HCT116 (cell line): Measurements from ENCODE around the gene DPP6. TPM values are rescaled to one million over a fixed set of nuclear protein-coding genes. Genes with fewer than 3 reads are reported as not detected.

Experiments used
- ATAC-seq: fragments of 200-7000 bp; cut with Tn5 transposase; 2 replicates; pipeline ENCODE4 v1.9.1; 2020; ENCODE audit warnings: mild to moderate bottlenecking, moderate library complexity
- BruUV-seq: library from RNA; stranded (reverse); fragments of 400-500 nt; replicated peaks from 2 replicates; lab custom pipeline; 2021; lab: Mats Ljungman, UMichigan
- CTCF ChIA-PET: fragments of 300-600 bp; sonication (Branson Sonifier 250); formaldehyde crosslinking; loops from one replicate; lab custom pipeline; 2021; ENCODE audit warnings: antibody characterized with exemption; lab: Charles Lee
- POLR2A ChIA-PET: fragments of 300-600, 350-600 bp; sonication (Branson Sonifier 250); formaldehyde crosslinking; loops from one replicate; lab custom pipeline; 2021; ENCODE audit warnings: antibody characterized with exemption; lab: Charles Lee
- RAD21 ChIA-PET, 2 experiments: fragments of 300-600 bp; sonication (Branson Sonifier 250); formaldehyde crosslinking; loops; one replicate each; lab custom pipeline; 2023; ENCODE audit warnings: low total read pairs in 2 of 2; ENCODE audit not compliant: uncharacterized antibody in 2 of 2, unreplicated experiment in 2 of 2, low non-redundant PET in 1 of 2; lab: Charles Lee
- DNase-seq: peaks from one replicate; pipeline ENCODE4 v3.0.0-alpha.2; 2010; ENCODE audit warnings: low read depth, low spot score
- H2AFZ ChIP-seq: fragments of 200-600 bp; shearing (Covaris generic), sonication (generic); 2 replicates; pipeline ENCODE4 v1.6.1; 2017; ENCODE audit warnings: low read depth, mixed run types, mixed read lengths, antibody characterized with exemption, low read length; ENCODE audit not compliant: poor library complexity, severe bottlenecking
- H3K27ac ChIP-seq: 2 replicates; pipeline ENCODE4 v1.5.1; 2012; ENCODE audit warnings: low read depth, low read length
- H3K27me3 ChIP-seq: fragments of 200-600 bp; sonication (generic); 2 replicates; pipeline ENCODE4 v1.6.1; 2016; ENCODE audit warnings: mixed run types, low read length, mixed read lengths; ENCODE audit not compliant: insufficient read depth
- H3K36me3 ChIP-seq, 2 experiments: fragments of 200-500 bp in 1 of 2; fragments of 200-600 bp in 1 of 2; sonication (Bioruptor generic) in 1 of 2; sonication (generic) in 1 of 2; 2 replicates each; pipeline versions ENCODE4 v1.5.1 to v1.6.1; 2014 to 2016; ENCODE audit warnings: low read length in 2 of 2, inconsistent platforms in 1 of 2, mixed read lengths in 1 of 2, mixed run types in 1 of 2; ENCODE audit not compliant: insufficient read depth in 2 of 2, control insufficient read depth in 1 of 2
- H3K4me1 ChIP-seq, 2 experiments: fragments of 200-600 bp in 1 of 2; sonication (generic) in 1 of 2; 2 replicates each; pipeline versions ENCODE4 v1.5.1 to v1.6.1; 2012 to 2017; ENCODE audit warnings: low read length in 2 of 2, inconsistent platforms in 1 of 2, mild to moderate bottlenecking in 1 of 2, mixed read lengths in 1 of 2, mixed run types in 1 of 2, moderate library complexity in 1 of 2; ENCODE audit not compliant: insufficient read depth in 2 of 2, control insufficient read depth in 1 of 2
- H3K4me2 ChIP-seq: fragments of 200-600 bp; sonication (generic); 2 replicates; pipeline ENCODE4 v1.6.1; 2017; ENCODE audit warnings: mixed run types, low read length, mixed read lengths
- H3K4me3 ChIP-seq, 2 experiments: fragments of 200-600 bp in 1 of 2; sonication (generic) in 1 of 2; replicated peaks in 1 of 2; 2 replicates each; pipeline ENCODE4 v1.5.1; 2011 to 2016; ENCODE audit warnings: low read length in 2 of 2, control low read depth in 1 of 2, low read depth in 1 of 2, mild to moderate bottlenecking in 1 of 2, mixed read lengths in 1 of 2, mixed run types in 1 of 2
- H3K79me2 ChIP-seq: fragments of 200-600 bp; sonication (generic); 2 replicates; pipeline ENCODE4 v1.6.1; 2017; ENCODE audit warnings: mild to moderate bottlenecking, mixed run types, low read length, moderate library complexity, mixed read lengths; ENCODE audit not compliant: insufficient read depth
- H3K9ac ChIP-seq: fragments of 200-600 bp; sonication (generic); 2 replicates; pipeline ENCODE4 v1.6.1; 2016; ENCODE audit warnings: low read length, mixed read lengths
- H3K9me2 ChIP-seq: fragments of 200-600 bp; sonication (generic), shearing (Covaris generic); 2 replicates; pipeline ENCODE4 v1.6.1; 2017; ENCODE audit warnings: mixed run types, mild to moderate bottlenecking, moderate library complexity; ENCODE audit not compliant: insufficient read depth
- H3K9me3 ChIP-seq, 2 experiments: fragments of 200-500 bp in 1 of 2; fragments of 200-600 bp in 1 of 2; sonication (Bioruptor generic) in 1 of 2; sonication (generic) in 1 of 2; 2 replicates each; pipeline ENCODE4 v1.6.1; 2014 to 2017; ENCODE audit warnings: low read length in 2 of 2, mixed read lengths in 2 of 2, inconsistent platforms in 1 of 2, low read depth in 1 of 2, mild to moderate bottlenecking in 1 of 2, mixed run types in 1 of 2, moderate library complexity in 1 of 2; ENCODE audit not compliant: control insufficient read depth in 1 of 2, insufficient read depth in 1 of 2
- H4K20me1 ChIP-seq: fragments of 200-600 bp; sonication (generic), shearing (Covaris generic); 2 replicates; pipeline ENCODE4 v1.6.1; 2017; ENCODE audit warnings: mixed run types, mild to moderate bottlenecking, moderate library complexity; ENCODE audit not compliant: insufficient read depth
- ATF3 ChIP-seq: IDR thresholded peaks from 2 replicates; pipeline ENCODE4 v1.6.1; 2012
- CBX3 ChIP-seq: IDR thresholded peaks from 2 replicates; pipeline ENCODE4 v1.6.1; 2012; ENCODE audit warnings: low read depth
- CEBPB ChIP-seq: IDR thresholded peaks from 2 replicates; pipeline ENCODE4 v1.6.1; 2012; ENCODE audit warnings: low read depth
- CTCF ChIP-seq, 3 experiments: fragments of 200-600 bp in 1 of 3; sonication (generic) in 1 of 3; IDR thresholded peaks in 2 of 3; conservative IDR thresholded peaks in 1 of 3; 2 replicates each; pipeline ENCODE4 v1.5.1; 2012 to 2017; ENCODE audit warnings: low read depth in 2 of 3, low read length in 2 of 3, antibody characterized with exemption in 1 of 3, borderline replicate concordance in 1 of 3, control low read depth in 1 of 3, mild to moderate bottlenecking in 1 of 3, mixed read lengths in 1 of 3, mixed run types in 1 of 3, moderate library complexity in 1 of 3; ENCODE audit not compliant: insufficient read depth in 1 of 3
- EGR1 ChIP-seq: IDR thresholded peaks from 2 replicates; pipeline ENCODE4 v1.6.1; 2012; ENCODE audit warnings: low read depth
- ELF1 ChIP-seq: IDR thresholded peaks from 2 replicates; pipeline ENCODE4 v1.6.1; 2012; ENCODE audit warnings: low read depth, borderline replicate concordance
- EZH2 ChIP-seq: fragments of 200-600 bp; sonication (generic); IDR thresholded peaks from 2 replicates; pipeline ENCODE4 v1.6.1; 2017; ENCODE audit warnings: antibody characterized with exemption, mixed run types
- EZH2phosphoT487 ChIP-seq: fragments of 200-600 bp; IDR thresholded peaks from 2 replicates; pipeline ENCODE4 v1.6.1; 2018; ENCODE audit warnings: antibody characterized with exemption, borderline replicate concordance
- FOSL1 ChIP-seq: IDR thresholded peaks from 2 replicates; pipeline ENCODE4 v1.6.1; 2012; ENCODE audit warnings: low read depth
- JUND ChIP-seq: IDR thresholded peaks from 2 replicates; pipeline ENCODE4 v1.6.1; 2012
- MAX ChIP-seq: IDR thresholded peaks from 2 replicates; pipeline ENCODE4 v1.6.1; 2012
- POLR2A ChIP-seq: IDR thresholded peaks from 2 replicates; pipeline ENCODE4 v1.7.0; 2011; ENCODE audit warnings: borderline replicate concordance; ENCODE audit not compliant: insufficient read depth, insufficient read length; ENCODE audit errors: extremely low read depth
- POLR2AphosphoS5 ChIP-seq: IDR thresholded peaks from 2 replicates; pipeline ENCODE4 v1.6.1; 2011; ENCODE audit warnings: mild to moderate bottlenecking, low read depth, low read length, moderate library complexity
- RAD21 ChIP-seq: IDR thresholded peaks from 2 replicates; pipeline ENCODE4 v1.6.1; 2012; ENCODE audit warnings: low read depth, mild to moderate bottlenecking
- REST ChIP-seq: IDR thresholded peaks from 2 replicates; pipeline ENCODE4 v1.6.1; 2012; ENCODE audit warnings: low read depth
- SP1 ChIP-seq: IDR thresholded peaks from 2 replicates; pipeline ENCODE4 v1.6.1; 2012; ENCODE audit warnings: low read depth
- SRF ChIP-seq: IDR thresholded peaks from 2 replicates; pipeline ENCODE4 v1.6.1; 2012; ENCODE audit warnings: low read depth
- YY1 ChIP-seq: IDR thresholded peaks from 2 replicates; pipeline ENCODE4 v1.6.1; 2011; ENCODE audit warnings: low read length, low read depth, moderate library complexity, mild to moderate bottlenecking; ENCODE audit not compliant: insufficient replicate concordance; ENCODE audit errors: extremely low read depth
- ZFX ChIP-seq: fragments of 450-650 bp; IDR thresholded peaks from 2 replicates; pipeline ENCODE4 v1.6.1; 2017
- ZNF274 ChIP-seq: fragments of 200-500 bp; sonication (Bioruptor generic); IDR thresholded peaks from 2 replicates; pipeline ENCODE4 v1.6.1; 2014; ENCODE audit warnings: mild to moderate bottlenecking, low read depth, low read length, inconsistent platforms
- intact Hi-C: fragments of 100-400 bp; cut with micrococcal nuclease; formaldehyde crosslinking; loops from 2 replicates; pipeline ENCODE4 v1.10.0; 2022
- total RNA-seq: library from RNA; stranded (reverse); gene quantifications from one replicate; pipeline ENCODE4 v1.2.1, GENCODE V29; 2021; ENCODE audit not compliant: unreplicated experiment

DPP6 gene
- total RNA-seq, 1 experiment from 2014 or later = not detected

DNA sequence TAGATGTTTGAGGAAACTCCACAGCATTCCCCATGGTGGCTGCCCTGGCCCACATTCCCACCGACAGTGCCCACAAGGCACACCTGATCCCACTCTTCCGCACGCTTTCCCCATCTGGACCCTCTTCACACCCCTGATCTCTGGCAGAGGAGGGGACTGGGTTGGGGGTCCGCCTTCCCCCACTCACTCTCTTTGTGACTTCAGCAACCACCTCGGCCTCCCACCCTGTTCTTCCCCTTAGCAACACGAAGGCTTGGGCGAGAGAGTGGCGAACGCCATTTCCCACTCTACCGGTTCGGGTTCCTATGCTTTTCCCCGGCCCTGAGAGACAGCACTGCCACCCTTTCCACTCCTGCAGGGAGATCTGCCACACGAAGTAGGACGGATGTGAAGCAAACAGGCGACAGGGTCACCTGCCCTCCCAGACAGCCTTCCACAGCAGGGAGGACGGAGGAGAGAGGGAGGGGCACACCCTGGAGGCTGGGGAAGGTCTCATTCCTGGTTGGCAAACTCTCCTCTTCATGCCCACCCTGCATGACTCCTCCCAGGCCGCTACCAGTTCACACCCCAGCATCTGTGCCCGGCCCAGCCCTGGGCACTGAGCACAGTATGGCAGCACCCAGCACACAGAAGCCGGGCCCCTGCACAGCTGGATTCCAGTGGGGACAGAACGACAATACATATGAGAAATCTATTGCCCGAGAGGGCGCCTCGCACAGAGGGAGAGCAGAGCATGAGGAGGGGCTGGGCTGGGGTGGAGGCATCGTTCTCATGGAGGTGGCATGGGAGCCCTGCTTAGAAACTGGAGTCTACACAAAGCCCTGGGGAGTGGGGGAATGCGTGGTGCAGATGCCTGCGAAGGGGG is 857.3 kb downstream of the DPP6 start:
- intact Hi-C loops = loop anchor here (5.0 kb wide), 1 partner anchor 858 kb away; no protein-coding TSS in a partner anchor
- no peaks in the 10 kb centered on the region for H3K9me3 ChIP-seq
- no peak overlapping the region for H3K4me2 ChIP-seq
- H3K9ac ChIP-seq = no peak overlapping the region
- H3K27me3 ChIP-seq = no peaks in the 10 kb centered on the region
- no peaks in the 10 kb centered on the region for H3K79me2 ChIP-seq
- CTCF ChIA-PET = no interaction called here
- no peaks in the 10 kb centered on the region for H3K36me3 ChIP-seq
- no peak for TF ChIP-seq ZFX
- TF ChIP-seq EZH2phosphoT487 = no peak
- TF ChIP-seq JUND = no peak
- TF ChIP-seq CTCF (IDR thresholded peaks at IDR 0.05 in 2 of 3, conservative IDR thresholded peaks at IDR 0.05 in 1 of 3; ENCODE audit: borderline replicate concordance in 1 of 3, insufficient read depth in 1 of 3, low read depth in 2 of 3, low read length in 2 of 3) = no peak
- no peak for TF ChIP-seq SRF
- TF ChIP-seq SP1 = no peak
- no peak for TF ChIP-seq POLR2AphosphoS5
- no peak for TF ChIP-seq ELF1
- TF ChIP-seq ZNF274 = no peak
- no peak for TF ChIP-seq FOSL1
- TF ChIP-seq CEBPB = no peak
- no peak for TF ChIP-seq REST
- TF ChIP-seq RAD21 = no peak
- no peak for TF ChIP-seq EGR1
- no peak for TF ChIP-seq EZH2
- no peak for TF ChIP-seq ATF3
- TF ChIP-seq MAX = no peak
- no peak for TF ChIP-seq POLR2A
- TF ChIP-seq YY1 = no peak
- TF ChIP-seq CBX3 = no peak
- no peak overlapping the region for H3K4me3 ChIP-seq
- POLR2A ChIA-PET = no interaction called here
- no TSS peak for BruUV-seq
- H4K20me1 ChIP-seq = no peaks in the 10 kb centered on the region
- no peaks in the 10 kb centered on the region for H3K4me1 ChIP-seq
- DNase-seq (no peak), ATAC-seq (no peak)
- RAD21 ChIA-PET = no interaction called here
- H3K27ac ChIP-seq = no peak overlapping the region
- H2AFZ ChIP-seq = no peak overlapping the region
- no peaks in the 10 kb centered on the region for H3K9me2 ChIP-seq
